22Rv1 (cell line): Measurements from ENCODE around the gene CD207.

Experiments
- CTCF ChIP-seq: fragments of 450-650 bp; IDR thresholded peaks from 2 replicates; pipeline ENCODE4 v1.5.1; 2017; ENCODE audit warnings: mild to moderate bottlenecking
- ZFX ChIP-seq: fragments of 450-650 bp; IDR thresholded peaks from 2 replicates; pipeline ENCODE4 v1.6.1; 2017; ENCODE audit warnings: antibody characterized with exemption, borderline replicate concordance

GRCh38 chr2:70834881-70835280 is 735 bp downstream of the CD207 start:
- TF ChIP-seq CTCF: no peak
- no peak for TF ChIP-seq ZFX
